Epithelial cell of esophagus (primary cell): ENCODE data around the gene CHST15.

Experiments used
- DNase-seq: peaks from one replicate; pipeline ENCODE4 v3.0.0; 2010; ENCODE audit warnings: low read depth
- H3K4me3 ChIP-seq: 2 replicates; pipeline ENCODE4 v1.5.1; 2011; ENCODE audit warnings: mild to moderate bottlenecking, low read length, control low read depth
- CTCF ChIP-seq: IDR thresholded peaks from 2 replicates; pipeline ENCODE4 v1.5.1; 2011; ENCODE audit warnings: low read depth, mild to moderate bottlenecking, low read length, control low read depth, inconsistent platforms; ENCODE audit not compliant: insufficient read depth; ENCODE audit errors: missing control alignments

The CHST15 gene

GRCh38 chr10:124048371-124049290 lies 44.8 kb downstream of the CHST15 start:
- no peak for TF ChIP-seq CTCF
- no peak for DNase-seq
- H3K4me3 ChIP-seq = no peak overlapping the region

GRCh38 chr10:124047427-124048152 lies 45.8 kb downstream of the CHST15 start:
- no peak for DNase-seq
- no peak overlapping the region for H3K4me3 ChIP-seq
- no peak for TF ChIP-seq CTCF

- no peak for TF ChIP-seq CTCF
- H3K4me3 ChIP-seq = no peak overlapping the region
These were observed 47.5 kb downstream of the CHST15 start for GRCh38 chr10:124045801-124046355.

GRCh38 chr10:124045276-124045675 lies 48.1 kb downstream of the CHST15 start:
- DNase-seq = no peak
- TF ChIP-seq CTCF = no peak
- H3K4me3 ChIP-seq = no peak overlapping the region

More at GRCh38 chr10:124045801-124046355, 47.5 kb downstream of the CHST15 start:
- DNase-seq = no peak

DNA sequence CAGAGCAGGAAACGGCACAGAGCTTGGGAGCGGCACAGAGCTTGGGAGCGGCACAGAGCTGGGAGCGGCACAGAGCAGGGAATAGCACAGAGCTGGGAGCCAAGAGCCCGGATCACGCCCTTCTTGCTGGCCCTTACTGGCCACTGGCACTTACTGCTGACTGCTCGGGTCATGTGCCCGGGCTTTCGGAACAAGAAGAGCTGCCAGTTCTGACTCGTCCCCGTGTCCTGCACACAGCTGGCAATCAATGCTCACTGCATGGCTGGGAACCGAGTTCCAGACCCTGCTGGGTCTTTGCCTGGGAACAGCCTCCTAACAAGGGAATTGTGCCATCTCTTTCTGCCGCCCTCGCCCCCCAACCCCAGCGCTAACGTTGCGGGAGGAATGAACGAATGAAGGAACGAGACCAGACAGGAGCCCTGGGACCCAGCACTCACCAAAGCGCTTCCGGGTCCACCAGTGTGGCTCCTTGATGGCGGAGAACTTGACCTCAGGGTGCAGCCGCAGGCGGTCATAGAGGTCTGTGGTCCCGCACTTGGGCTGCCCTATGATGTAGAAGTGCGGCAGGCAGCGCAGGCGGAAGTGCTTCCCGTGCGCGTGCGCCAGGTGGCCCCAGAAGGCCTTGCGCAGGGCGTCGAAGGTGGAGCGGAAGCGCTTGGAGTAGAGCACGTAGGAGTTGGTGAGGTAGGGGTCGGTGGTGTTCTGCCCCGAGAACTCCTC lies 49.1 kb downstream of the CHST15 start:
- no peak for DNase-seq
- H3K4me3 ChIP-seq = no peak overlapping the region
- TF ChIP-seq CTCF = no peak

DNA sequence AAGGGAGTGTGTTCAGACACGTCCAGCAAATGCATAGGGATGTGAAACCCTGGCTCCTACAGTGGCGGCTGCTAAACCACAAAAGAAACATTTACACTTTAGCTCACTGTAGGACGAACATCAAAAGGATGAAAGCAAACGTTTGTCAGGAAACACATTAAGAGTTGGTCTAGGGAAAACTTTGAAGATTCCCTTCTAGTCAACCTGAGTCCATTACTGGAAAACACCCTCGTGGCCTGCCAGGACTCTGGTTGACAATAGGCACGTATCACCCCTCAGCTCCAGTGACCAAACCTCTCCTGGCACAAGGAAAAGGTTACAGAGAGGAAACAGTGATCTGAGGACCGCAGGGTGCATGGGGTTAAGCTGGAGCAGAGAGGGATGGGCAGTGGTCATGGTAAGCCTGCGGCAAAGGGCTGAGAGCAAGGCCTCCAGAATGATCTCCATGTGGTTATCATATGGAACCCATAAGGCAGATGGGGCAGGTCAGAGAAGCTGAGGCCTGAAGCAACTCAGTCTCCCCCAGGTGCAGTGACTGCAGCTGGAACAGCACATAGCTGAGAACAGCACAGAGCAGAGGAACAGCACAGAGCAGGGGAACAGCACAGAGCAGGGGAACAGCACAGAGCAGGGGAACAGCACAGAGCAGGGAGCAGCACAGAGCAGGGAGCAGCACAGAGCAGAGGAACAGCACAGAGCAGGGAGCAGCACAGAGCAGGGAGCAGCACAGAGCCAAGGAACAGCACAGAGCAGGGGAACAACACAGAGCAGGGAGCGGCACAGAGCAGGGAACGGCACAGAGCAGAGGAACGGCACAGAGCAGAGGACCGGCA lies 49.9 kb downstream of the CHST15 start:
- H3K4me3 ChIP-seq = no peak overlapping the region
- DNase-seq = peak; percentile 66

More for the DNA sequence above, 49.9 kb downstream of the CHST15 start:
- TF ChIP-seq CTCF = no peak
